Smooth muscle cell (in vitro differentiated cells): ENCODE measurements around the gene HEG1. TPM values are rescaled to one million over a fixed set of nuclear protein-coding genes. Genes with fewer than 3 reads are reported as not detected.
"Not testable (repeated sequence)": the region's sequence is repeated elsewhere in the genome, so short reads cannot be mapped to it uniquely, and the experiment has no call there.

Experiments used
- DNase-seq: peaks from one replicate; lab custom pipeline; 2025; ENCODE audit not compliant: unreplicated experiment; lab: John Stamatoyannopoulos, UW
- H2AFZ ChIP-seq: fragments of 200-600 bp; sonication (generic); 2 replicates; pipeline ENCODE4 v1.6.0; 2016; ENCODE audit warnings: antibody characterized with exemption, low read depth, mild to moderate bottlenecking
- H3F3A ChIP-seq: fragments of 200-600 bp; sonication (generic); 2 replicates; pipeline ENCODE4 v1.6.0; 2017; ENCODE audit warnings: antibody characterized with exemption, low read depth
- H3K27ac ChIP-seq: fragments of 200-600 bp; sonication (generic); 2 replicates; pipeline ENCODE4 v1.5.1; 2016; ENCODE audit warnings: low read depth, mild to moderate bottlenecking
- H3K27me3 ChIP-seq: fragments of 200-600 bp; sonication (generic); 2 replicates; pipeline ENCODE4 v1.6.1; 2016; ENCODE audit warnings: low read depth, mild to moderate bottlenecking
- H3K36me3 ChIP-seq: fragments of 200-600 bp; sonication (generic); 2 replicates; pipeline ENCODE4 v1.5.1; 2016; ENCODE audit warnings: low read depth
- H3K4me1 ChIP-seq: fragments of 200-600 bp; sonication (generic); 2 replicates; pipeline ENCODE4 v1.5.1; 2016; ENCODE audit warnings: low read depth
- H3K4me2 ChIP-seq: fragments of 200-600 bp; sonication (generic); 2 replicates; pipeline ENCODE4 v1.6.0; 2016; ENCODE audit warnings: mild to moderate bottlenecking
- H3K4me3 ChIP-seq: fragments of 200-600 bp; sonication (generic); 2 replicates; pipeline ENCODE4 v1.5.1; 2016; ENCODE audit warnings: mild to moderate bottlenecking
- H3K79me2 ChIP-seq: fragments of 200-600 bp; sonication (generic); 2 replicates; pipeline ENCODE4 v1.6.0; 2016; ENCODE audit warnings: low read depth, mild to moderate bottlenecking
- H3K9ac ChIP-seq: fragments of 200-600 bp; sonication (generic); 2 replicates; pipeline ENCODE4 v1.6.0; 2016; ENCODE audit warnings: low read depth
- H3K9me3 ChIP-seq: fragments of 200-600 bp; sonication (generic); replicated peaks from 2 replicates; pipeline ENCODE4 v1.5.1; 2016; ENCODE audit warnings: low read depth
- H4K20me1 ChIP-seq: fragments of 200-600 bp; sonication (generic); 2 replicates; pipeline ENCODE4 v1.6.0; 2016; ENCODE audit warnings: low read depth
- WGBS: methylation state at CpG from one replicate; pipeline ENCODE4 v1.1.7; 2016; ENCODE audit warnings: low lambda C conversion rate; 5-methylcytosine and 5-hydroxymethylcytosine counted together
- polyA plus RNA-seq: library from polyadenylated mRNA; unstranded; fragments of >200 nt; fragmentation: Nextera tagmentation; extraction: Ambion mirVana; gene quantifications from 2 replicates; pipeline ENCODE4 v1.2.1, GENCODE V29; 2016
- total RNA-seq: library from RNA; depleted of rRNA; stranded (reverse); fragments of >200 nt; gene quantifications from 2 replicates; pipeline ENCODE4 v1.2.3, GENCODE V29; 2014
- TF ChIP-seq, protein P1 (sequence below): fragments of 200-600 bp; sonication (generic); IDR thresholded peaks from 2 replicates; pipeline ENCODE4 v1.5.1; 2017; ENCODE audit warnings: borderline replicate concordance, mild to moderate bottlenecking, antibody characterized with exemption; ENCODE audit not compliant: insufficient read depth, poor library complexity, severe bottlenecking

The HEG1 gene
- total and polyA plus RNA-seq, 2 experiments from 2014 or later, result 28.0 to 50.3 TPM

DNA sequence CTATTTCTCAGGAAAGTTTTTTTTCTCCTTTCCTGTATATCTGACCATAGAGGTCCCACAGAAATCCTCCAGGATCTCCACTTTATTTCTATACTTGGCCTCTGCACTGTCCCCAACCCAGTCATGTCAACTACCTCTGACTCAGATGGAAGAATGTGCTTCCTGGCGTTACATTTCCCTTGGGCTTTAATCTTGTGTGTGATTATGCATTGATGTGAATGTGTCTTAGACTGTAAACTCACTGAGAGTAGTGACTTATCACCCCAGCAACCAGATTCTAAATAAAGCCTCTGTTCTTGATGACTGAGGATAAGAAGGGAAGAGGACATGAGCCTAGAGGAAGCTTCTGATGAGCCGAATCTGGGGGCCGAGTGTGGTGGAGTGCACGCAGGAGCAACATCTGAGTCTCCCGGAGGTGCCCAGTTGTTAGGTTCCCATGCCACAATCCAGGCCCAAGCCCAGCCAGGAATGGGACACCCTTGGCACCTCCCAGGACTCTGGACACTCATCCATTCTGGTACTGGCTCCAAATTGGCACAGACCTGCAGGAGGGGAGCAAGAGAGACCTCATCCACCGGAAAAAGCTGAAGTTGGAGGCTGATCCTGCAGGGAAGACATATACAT, 32.1 kb upstream of the HEG1 start:
- H3K27ac ChIP-seq, result peak overlapping the region; percentile 87
- H3K4me1 ChIP-seq, result no peaks in the 10 kb centered on the region
- H3K4me3 ChIP-seq, result no peak overlapping the region
- H3K36me3 ChIP-seq, result peaks cover 17% of the 10 kb centered on the region
- TF ChIP-seq, protein P1, sequence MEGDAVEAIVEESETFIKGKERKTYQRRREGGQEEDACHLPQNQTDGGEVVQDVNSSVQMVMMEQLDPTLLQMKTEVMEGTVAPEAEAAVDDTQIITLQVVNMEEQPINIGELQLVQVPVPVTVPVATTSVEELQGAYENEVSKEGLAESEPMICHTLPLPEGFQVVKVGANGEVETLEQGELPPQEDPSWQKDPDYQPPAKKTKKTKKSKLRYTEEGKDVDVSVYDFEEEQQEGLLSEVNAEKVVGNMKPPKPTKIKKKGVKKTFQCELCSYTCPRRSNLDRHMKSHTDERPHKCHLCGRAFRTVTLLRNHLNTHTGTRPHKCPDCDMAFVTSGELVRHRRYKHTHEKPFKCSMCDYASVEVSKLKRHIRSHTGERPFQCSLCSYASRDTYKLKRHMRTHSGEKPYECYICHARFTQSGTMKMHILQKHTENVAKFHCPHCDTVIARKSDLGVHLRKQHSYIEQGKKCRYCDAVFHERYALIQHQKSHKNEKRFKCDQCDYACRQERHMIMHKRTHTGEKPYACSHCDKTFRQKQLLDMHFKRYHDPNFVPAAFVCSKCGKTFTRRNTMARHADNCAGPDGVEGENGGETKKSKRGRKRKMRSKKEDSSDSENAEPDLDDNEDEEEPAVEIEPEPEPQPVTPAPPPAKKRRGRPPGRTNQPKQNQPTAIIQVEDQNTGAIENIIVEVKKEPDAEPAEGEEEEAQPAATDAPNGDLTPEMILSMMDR, result no peak
- no peaks in the 10 kb centered on the region for H4K20me1 ChIP-seq
- H3F3A ChIP-seq, result peaks cover 9% of the 10 kb centered on the region
- no peaks in the 10 kb centered on the region for H3K27me3 ChIP-seq
- peak overlapping the region; percentile 10 for H3K4me2 ChIP-seq
- DNase-seq, result no peak
- peak overlapping the region; percentile 67 for H3K9ac ChIP-seq
- WGBS, result 49% methylated on average over 6 of the region's 6 CpGs
- no peaks in the 10 kb centered on the region for H3K79me2 ChIP-seq
- H2AFZ ChIP-seq, result no peak overlapping the region
- no peaks in the 10 kb centered on the region for H3K9me3 ChIP-seq

DNA sequence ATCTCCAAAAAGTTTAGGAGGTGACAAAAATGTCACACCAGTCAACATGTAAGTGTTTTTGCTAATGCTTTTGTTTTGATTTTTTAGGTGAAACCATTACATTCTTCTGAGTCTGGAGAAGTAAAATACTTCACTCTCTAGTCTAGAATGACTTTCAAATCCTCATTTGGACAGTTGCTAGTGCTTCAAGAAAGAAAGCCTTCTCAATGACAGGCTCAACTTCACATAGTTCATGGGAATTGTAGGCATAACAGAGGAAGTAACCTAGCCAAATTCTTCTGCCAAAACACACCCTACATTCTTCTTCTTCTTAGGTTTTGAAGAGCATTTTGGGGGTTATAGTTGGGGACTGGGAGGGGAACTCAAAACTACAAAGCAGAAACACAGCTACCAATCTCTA, 29.4 kb upstream of the HEG1 start:
- no peaks in the 10 kb centered on the region for H4K20me1 ChIP-seq
- no peak overlapping the region for H3K27ac ChIP-seq
- H3F3A ChIP-seq, result peaks cover 9% of the 10 kb centered on the region
- H3K4me1 ChIP-seq, result no peaks in the 10 kb centered on the region
- no peaks in the 10 kb centered on the region for H3K79me2 ChIP-seq
- H3K4me3 ChIP-seq, result no peak overlapping the region
- no peaks in the 10 kb centered on the region for H3K9me3 ChIP-seq
- H3K27me3 ChIP-seq, result no peaks in the 10 kb centered on the region
- no peak overlapping the region for H3K9ac ChIP-seq
- TF ChIP-seq, protein P1, result no peak
- H2AFZ ChIP-seq, result no peak overlapping the region
- H3K36me3 ChIP-seq, result peaks cover 6% of the 10 kb centered on the region
- no peak overlapping the region for H3K4me2 ChIP-seq
- no peak for DNase-seq

DNA sequence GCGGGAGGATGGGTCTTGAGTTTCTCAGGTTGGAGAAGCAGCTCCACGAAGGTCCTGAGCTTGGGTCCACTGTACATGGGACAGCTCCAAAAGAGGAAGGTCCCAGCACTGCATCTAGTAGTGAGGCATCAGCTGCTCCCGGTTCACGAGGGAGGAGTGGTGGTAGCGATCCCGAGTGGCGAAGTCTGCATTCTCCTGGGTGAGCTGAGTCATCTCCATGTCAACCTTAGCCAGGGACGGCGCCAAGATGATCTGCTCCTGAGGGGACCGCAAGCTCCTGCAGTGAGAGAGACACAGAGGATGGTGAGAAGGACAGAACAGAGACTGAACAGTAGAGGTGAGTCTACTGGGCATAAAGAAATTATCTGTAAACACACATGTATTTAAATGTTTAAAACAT, 28.0 kb upstream of the HEG1 start:
- Histone ChIP-seq H3K9me3 (no peaks in the 10 kb centered on the region), H3K27me3 (no peaks in the 10 kb centered on the region), H3K4me1 (no peaks in the 10 kb centered on the region), H3F3A (peaks cover 5% of the 10 kb centered on the region), H2AFZ (no peak overlapping the region), H3K4me2 (no peak overlapping the region), H3K79me2 (no peaks in the 10 kb centered on the region), H3K4me3 (no peak overlapping the region), H3K27ac (no peak overlapping the region), H3K36me3 (no peaks in the 10 kb centered on the region), H4K20me1 (no peaks in the 10 kb centered on the region), H3K9ac (no peak overlapping the region)
- no peak for DNase-seq
- TF ChIP-seq, protein P1, result no peak
- WGBS, result 75% methylated on average over 10 of the region's 10 CpGs

DNA sequence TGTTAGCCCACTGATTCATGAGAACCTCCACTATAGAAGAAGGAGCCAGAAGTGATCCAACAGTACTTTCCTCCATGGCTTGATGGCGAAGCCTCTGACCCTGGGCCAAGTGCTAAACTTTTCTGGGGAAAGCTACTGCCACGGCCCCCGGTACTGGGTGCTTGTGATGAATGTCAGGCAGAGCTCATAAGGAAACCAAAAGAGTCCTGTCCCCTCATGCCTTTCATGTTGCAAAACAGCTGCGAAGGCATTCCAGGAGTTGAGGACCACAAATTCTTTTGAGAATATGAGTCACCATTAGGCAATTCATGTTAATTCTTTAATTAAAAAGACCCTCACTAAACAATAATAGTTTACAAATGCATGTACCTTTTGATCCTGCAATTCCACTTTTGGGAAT, 26.5 kb upstream of the HEG1 start:
- not testable (repeated sequence) for H2AFZ ChIP-seq, H4K20me1 ChIP-seq, H3K27me3 ChIP-seq, DNase-seq, H3K79me2 ChIP-seq, H3K9ac ChIP-seq, H3K4me3 ChIP-seq, H3F3A ChIP-seq, H3K36me3 ChIP-seq, H3K9me3 ChIP-seq, H3K4me2 ChIP-seq, H3K4me1 ChIP-seq, H3K27ac ChIP-seq
- 51% methylated on average over 4 of the region's 4 CpGs for WGBS
